ENCODE results near the gene ATP9A. TPM values are rescaled to one million over a fixed set of nuclear protein-coding genes. Genes with fewer than 3 reads are reported as not detected.

The ATP9A gene
- total and polyA plus RNA-seq, 4 donors: 2.4 to 16.7 (median 9.9) TPM

GRCh38 chr20:51627586-51627985 is 140.6 kb downstream of the ATP9A start:
- Histone ChIP-seq H3K27ac (ENCODE audit: low read depth in 1 of 2, low read length in 2 of 2) (no peak overlapping the region), H3K4me1 (ENCODE audit: control insufficient read depth in 4 of 4, insufficient read depth in 4 of 4, low read length in 3 of 4) (peaks cover 2 to 6% (median 3%) of the 10 kb centered on the region in 4 donors), H3K27me3 (ENCODE audit: control insufficient read depth in 4 of 4, insufficient read depth in 4 of 4, low read length in 3 of 4) (no peaks in the 10 kb centered on the region), H3K36me3 (ENCODE audit: control insufficient read depth in 4 of 4, insufficient read depth in 3 of 4, low read depth in 1 of 4, low read length in 3 of 4) (peaks cover 0 to 16% (median 2%) of the 10 kb centered on the region in 4 donors), H3K4me3 (ENCODE audit: low read depth in 1 of 3, low read length in 3 of 3) (no peak overlapping the region), H3K9ac (ENCODE audit: low read depth in 1 of 2, low read length in 2 of 2) (no peak overlapping the region), H3K9me3 (ENCODE audit: control insufficient read depth in 4 of 4, low read length in 3 of 4) (no peaks in the 10 kb centered on the region)
- TF ChIP-seq EGR1 (IDR thresholded peaks at IDR 0.05; ENCODE audit: low read depth in 2 of 2) (no peak), GABPA (IDR thresholded peaks at IDR 0.05 in 1 of 2, conservative IDR thresholded peaks at IDR 0.05 in 1 of 2) (no peak)
- no peak for DNase-seq (ENCODE audit: low spot score)
- 94% methylated on average over 10 of the region's 10 CpGs for WGBS

- Histone ChIP-seq H3K9me3 (ENCODE audit: control insufficient read depth in 4 of 4, low read length in 3 of 4) (no peaks in the 10 kb centered on the region), H3K36me3 (ENCODE audit: control insufficient read depth in 4 of 4, insufficient read depth in 3 of 4, low read depth in 1 of 4, low read length in 3 of 4) (peaks cover 0 to 19% (median 2%) of the 10 kb centered on the region in 4 donors), H3K9ac (ENCODE audit: low read depth in 1 of 2, low read length in 2 of 2) (no peak overlapping the region), H3K27me3 (ENCODE audit: control insufficient read depth in 4 of 4, insufficient read depth in 4 of 4, low read length in 3 of 4) (no peaks in the 10 kb centered on the region), H3K4me1 (ENCODE audit: control insufficient read depth in 4 of 4, insufficient read depth in 4 of 4, low read length in 3 of 4) (peaks cover 2 to 6% (median 3%) of the 10 kb centered on the region in 4 donors), H3K27ac (ENCODE audit: low read depth in 1 of 2, low read length in 2 of 2) (no peak overlapping the region), H3K4me3 (ENCODE audit: low read depth in 1 of 3, low read length in 3 of 3) (no peak overlapping the region)
- DNase-seq (ENCODE audit: low spot score): no peak
- TF ChIP-seq ZBTB33 (IDR thresholded peaks at IDR 0.05): no peak
- TF ChIP-seq FOXA2 (IDR thresholded peaks at IDR 0.05): no peak
- no peak for TF ChIP-seq TAF1 (conservative IDR thresholded peaks at IDR 0.05)
- TF ChIP-seq CTCF (IDR thresholded peaks at IDR 0.05; ENCODE audit: low read depth, low read length, missing input control): no peak
- no peak for TF ChIP-seq GABPA (IDR thresholded peaks at IDR 0.05 in 1 of 2, conservative IDR thresholded peaks at IDR 0.05 in 1 of 2)
- TF ChIP-seq RAD21 (IDR thresholded peaks at IDR 0.05): no peak
- no peak for TF ChIP-seq MAX (IDR thresholded peaks at IDR 0.05)
- TF ChIP-seq ATF3 (IDR thresholded peaks at IDR 0.05): no peak
- TF ChIP-seq REST (IDR thresholded peaks at IDR 0.05): no peak
- no peak for TF ChIP-seq HNF4A (conservative IDR thresholded peaks at IDR 0.05)
- no peak for TF ChIP-seq NR2F2 (IDR thresholded peaks at IDR 0.05)
- no peak for TF ChIP-seq JUND (IDR thresholded peaks at IDR 0.05)
- TF ChIP-seq FOXA1 (IDR thresholded peaks at IDR 0.05): no peak
- no peak for TF ChIP-seq EGR1 (IDR thresholded peaks at IDR 0.05; ENCODE audit: low read depth in 2 of 2)
- TF ChIP-seq YY1 (IDR thresholded peaks at IDR 0.05): no peak
- no peak for TF ChIP-seq SP1 (IDR thresholded peaks at IDR 0.05)
- no peak for TF ChIP-seq HNF4G (IDR thresholded peaks at IDR 0.05)
- 92% methylated on average over 14 of the region's 14 CpGs for WGBS
Measured at GRCh38 chr20:51625105-51625504, 143.1 kb downstream of the ATP9A start.

All from liver (tissue), 9 donors.